DLD1 (cell line): ENCODE data around the gene WHRN.

ENCODE experiments used
- in situ Hi-C: cut with HindIII; loops from 2 replicates; pipeline ENCODE4 v1.10.0; 2017; ENCODE audit warnings: low sequenced_read_pairs

WHRN gene

DNA sequence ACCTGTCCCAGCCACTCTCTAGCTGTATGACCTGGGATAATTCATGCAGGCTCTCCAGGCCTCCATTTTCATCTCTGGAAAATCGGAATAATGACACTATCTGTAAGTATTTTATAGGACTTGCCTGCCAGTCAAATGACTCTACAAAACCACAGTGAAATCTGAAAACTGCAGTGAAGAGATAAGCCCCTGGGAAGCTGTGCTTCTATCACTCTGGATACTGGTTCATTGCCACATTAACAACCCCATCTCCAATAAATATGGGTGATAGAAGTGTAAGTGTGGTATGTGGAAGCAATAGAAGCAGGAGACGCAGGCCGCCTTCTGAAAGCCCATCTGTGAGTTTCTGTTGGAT, 31.8 kb downstream of the WHRN start:
- in situ Hi-C loops = no loop called here

DNA sequence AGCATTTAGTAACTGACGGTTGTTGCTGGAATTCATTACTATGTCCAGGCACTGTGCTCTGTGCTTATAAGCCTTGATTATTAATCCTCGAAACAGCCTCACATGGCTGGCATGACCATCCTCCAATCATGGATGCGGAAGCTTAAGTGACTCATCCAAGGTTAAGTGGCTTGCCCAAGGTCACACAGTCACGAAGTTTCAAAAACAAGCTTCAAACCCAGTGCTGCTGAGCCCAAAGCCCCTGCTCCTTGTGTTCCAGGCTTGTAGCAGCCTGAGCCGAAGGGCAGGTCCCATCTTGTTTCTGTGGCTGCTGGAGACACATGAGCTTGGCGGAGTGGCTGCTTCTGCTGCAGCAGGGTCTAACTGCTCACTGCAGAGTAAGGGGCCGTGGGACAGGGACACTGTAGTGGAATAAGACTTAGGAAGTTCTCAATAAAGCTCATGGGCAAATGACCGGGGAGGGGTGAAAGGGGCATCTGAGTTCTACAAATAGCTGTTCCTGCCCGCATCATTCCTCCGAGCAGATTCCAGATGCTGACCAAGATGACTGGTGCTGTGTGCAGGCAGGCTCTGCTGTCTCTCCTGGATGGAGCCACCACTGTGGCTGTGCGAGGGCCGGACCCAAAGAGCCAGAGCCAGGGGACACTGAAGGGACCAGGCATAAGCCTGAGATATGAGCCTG, 32.4 kb downstream of the WHRN start:
- in situ Hi-C loops = no loop called here

DNA sequence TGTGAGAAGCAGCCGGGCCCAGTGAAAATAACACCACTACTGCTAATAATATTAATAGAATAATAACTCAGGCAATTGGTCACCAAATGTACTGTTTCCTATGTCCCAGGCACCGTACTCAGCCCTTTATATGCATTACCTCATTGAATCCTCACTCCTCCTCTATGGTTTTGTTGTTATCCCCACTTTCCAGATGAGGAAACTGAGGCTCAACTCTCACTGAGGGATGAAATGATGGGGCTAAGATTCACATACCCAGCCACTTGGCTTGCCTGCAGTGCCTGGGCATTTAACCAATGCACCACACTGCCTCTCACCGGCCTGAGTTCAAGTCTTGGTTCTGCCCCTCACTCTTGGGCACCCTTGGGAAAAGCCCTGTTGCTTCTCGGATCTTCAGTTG, 34.1 kb downstream of the WHRN start:
- in situ Hi-C loops = no loop called here

DNA sequence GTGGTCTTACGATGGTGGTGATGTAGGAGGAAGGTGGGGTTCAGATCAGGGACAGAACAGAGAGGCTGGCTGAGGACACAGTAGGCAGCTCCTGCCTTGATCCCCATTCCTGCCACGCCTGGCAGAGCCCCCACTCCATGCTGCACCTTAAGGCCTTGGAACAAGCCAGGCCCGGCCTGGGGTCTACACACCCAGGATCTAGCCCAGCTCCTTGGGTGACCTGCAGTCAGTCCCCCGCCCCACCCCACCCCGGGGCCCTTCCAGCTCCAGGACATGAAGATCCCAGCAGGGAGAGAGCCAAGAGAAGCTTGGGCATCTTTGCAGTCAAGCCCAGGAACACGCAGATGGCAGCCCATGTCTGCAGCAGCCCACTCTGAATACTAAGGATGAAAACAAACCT, 34.7 kb downstream of the WHRN start:
- in situ Hi-C loops = no loop called here

DNA sequence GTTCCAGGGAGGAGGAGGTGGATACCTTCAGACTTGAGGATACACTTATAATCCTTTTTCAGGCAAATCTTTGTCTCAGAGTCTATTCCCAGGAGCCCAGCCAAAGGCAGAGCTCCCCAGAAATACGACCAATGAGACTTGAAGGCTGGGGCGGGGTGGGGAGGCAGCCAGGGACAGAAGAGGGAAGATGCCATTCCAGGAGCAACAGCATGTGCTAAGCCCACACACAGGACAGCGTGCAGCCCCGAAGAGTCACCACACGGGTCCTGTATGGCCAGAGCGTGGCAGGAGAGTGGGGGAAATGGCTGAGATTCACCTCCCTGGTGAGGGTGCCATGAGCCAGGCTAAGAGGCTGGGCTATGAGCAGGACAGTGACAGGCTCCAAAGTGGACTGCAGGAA, 35.2 kb downstream of the WHRN start:
- in situ Hi-C loops = no loop called here

DNA sequence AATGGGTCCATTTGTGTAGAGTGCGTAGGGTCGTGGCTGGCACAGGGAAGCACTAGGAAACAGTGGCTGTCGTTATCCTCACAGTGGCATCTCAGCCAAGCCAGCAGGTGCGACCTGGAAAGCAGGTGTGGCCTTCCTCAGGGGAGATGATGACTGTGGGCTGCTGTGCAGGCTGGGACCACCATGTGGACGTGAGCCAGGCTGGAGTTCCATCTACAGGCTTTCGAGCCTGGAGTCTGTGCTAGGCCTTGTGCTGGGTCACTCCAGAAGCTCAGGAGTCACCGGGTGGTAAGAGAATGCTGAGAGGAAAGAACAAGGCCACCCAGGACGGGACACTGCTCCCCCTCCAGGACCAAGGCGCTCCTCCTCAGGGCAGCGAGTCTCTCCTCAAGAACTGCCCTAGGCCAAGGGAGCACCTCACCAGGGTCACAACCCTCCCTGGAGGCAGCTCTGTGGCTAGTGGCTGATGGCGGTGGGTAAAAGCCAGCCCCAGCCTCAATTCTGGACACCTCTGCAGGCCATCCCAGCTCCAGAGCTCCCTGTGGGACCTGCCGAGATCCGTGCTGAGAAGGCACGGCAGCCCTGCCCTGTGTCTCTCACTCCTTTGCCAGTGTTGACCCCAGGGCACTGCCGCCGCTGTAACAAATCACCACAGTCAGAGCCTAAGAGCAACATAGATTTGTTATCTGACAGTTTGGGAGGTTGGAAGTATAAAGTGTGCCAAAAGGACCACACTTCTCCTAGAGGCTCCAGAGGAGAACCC, 36.0 kb downstream of the WHRN start:
- in situ Hi-C loops = no loop called here

DNA sequence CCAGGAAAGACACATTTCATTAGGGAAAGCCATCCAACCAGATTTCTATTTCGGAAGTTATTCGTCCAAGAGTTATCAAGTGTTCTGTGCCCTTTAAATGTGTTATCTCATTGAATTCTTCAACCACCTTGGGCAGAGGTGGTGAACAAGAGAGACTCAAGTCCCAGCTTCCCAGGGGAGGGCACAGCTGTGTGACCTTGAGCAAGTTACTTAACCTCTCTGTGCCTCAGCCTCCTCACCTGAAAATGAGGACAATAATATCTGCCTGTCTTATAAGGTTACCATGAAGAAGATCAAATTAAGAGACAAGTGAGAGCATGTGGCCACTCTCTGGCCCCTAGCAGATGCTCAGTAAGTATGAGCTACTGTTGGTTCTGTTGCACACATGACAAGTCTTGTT, 37.4 kb downstream of the WHRN start:
- in situ Hi-C loops = no loop called here

DNA sequence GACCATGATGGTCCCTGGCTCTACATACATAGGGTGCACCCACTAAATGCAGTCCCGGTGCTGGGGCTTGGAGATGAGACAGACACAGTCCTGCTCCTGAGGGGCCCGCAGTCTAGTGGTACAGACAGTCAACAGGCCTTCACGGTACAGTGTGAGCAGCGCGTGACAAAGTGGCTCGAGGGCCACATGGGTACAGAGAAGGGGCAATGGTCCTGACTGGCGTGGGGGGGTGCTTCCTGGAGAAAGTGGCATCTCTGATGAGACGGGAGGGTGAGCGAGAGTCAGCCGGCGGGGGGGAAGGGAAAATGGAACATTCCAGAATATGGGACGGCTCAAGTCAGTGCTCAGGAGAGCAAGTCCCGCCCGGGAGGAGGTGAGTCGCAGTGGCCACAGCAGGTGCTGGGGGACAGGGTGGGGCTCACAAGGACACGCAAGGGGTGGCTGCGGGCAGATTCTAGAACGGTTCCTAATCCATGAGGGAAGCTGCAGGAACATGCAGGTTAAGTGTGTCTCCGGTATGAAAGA, 38.0 kb downstream of the WHRN start:
- in situ Hi-C loops = no loop called here

DNA sequence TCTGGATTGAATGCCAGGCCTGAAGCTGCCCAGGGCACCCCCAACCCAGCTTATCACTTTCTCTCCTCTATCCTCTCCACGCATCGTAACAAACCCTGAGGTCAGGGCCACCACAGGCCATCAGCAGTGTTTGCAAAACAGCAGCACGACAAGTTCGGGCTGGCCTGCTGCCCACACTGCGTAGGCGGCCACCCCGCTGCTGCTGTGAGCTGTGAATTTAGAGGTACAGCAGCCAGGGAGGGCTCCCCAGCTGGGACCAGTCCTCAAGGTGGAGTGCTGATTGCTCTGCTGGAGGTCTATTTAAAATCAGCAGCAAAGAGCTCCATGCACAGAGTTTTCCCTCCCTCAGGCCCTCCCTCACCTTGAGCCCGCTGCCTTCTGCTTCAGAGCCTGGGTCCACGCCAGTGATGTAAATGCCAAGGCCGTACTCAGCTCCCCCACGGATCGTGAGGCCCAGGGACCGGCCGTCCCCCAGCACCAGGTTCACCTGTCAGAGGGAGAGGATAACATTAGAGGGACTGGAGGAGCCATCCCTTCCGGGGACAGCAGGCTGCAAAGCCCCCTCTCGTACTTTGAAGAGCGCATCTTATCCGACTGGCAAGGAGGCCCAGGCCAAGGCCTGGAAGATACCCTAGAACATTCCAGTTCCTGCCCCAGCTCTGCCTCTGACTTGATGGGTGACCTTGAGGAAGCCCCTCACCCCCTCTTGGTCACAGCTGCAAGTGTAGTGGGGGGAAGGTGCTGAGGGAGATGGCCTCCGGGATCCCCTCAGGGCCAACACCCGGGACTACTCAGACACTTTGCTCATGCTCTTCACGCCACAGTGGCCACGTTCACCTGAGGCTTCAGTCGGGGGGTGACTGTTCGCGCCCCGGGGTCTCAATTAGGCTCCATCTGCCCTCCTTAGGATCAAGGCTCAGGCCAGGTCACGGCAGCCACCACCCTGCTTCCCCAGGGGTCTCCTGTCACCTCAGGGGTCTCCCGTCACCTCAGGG, 39.1 kb downstream of the WHRN start:
- in situ Hi-C loops = no loop called here

DNA sequence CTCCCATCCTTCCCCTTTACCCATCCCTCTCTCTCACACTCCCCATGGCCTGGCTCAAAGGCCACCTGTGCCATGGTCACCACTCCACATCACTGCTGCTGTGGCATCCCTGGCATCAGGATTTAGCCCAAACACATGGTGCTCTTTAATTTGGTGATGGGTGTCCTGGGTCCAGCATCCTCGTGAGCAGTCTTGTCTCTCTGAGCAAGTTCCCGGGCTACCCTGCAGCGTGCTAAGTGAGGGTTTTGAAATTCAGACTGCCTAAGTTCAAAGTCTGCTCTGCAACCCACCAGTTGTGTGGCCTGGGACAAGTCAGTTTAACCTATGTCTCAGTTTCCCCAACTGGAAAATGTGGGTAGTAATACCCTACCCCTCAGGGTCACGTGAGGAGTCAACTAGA, 39.9 kb downstream of the WHRN start:
- in situ Hi-C loops = no loop called here

DNA sequence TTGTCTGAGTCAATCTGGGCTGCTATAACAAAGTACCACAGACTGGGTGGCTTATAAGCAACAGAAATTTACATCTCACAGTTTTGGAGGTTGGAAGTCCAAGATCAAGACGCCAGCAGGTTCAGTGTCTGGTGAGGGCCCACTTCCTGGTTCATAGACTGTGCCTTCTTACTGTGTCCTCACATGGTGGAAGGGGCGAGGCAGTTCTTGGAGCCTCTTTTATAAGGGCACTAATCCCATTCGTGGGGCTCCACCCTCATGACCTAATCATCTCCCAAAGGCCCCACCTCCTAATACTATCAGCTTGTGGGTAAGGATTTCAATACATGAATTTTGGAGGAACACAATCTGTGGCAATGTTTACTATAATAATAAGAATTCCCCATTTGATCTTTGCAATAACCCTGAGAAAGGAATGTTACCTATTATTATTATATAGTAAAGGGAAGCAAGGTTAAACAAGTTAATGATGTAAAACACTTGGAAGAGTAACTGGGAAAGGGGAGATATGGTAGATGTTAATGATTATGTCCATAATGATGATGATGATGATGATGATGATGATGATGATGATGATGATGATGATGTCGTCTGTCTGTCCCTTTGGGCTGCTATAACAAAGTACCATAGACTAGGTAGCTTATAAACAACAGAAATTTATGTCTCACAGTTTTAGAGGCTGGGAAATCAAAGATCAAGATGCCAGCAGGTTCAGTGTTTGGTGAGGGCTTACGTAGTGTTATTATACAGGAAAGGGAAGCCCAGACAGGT, 40.8 kb downstream of the WHRN start:
- in situ Hi-C loops = no loop called here

DNA sequence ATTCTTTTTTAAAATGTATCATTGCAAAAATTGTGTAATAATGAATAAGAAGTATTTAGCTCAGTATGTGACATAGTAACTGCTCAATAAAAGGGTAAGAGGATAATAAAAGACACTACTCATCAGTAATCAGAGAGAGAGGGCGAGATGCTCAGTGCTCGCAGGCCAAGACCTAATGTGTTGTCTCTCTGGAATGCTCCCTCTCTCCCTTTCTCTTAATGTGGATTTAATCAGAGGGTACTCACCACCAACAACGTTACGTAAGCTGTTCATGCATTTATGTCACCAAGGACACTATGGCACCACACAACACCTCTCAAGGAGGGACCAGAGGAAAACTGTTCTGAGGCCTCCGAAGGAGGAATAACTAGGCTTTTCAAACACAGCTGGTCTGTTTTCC, 42.5 kb downstream of the WHRN start:
- in situ Hi-C loops = no loop called here

DNA sequence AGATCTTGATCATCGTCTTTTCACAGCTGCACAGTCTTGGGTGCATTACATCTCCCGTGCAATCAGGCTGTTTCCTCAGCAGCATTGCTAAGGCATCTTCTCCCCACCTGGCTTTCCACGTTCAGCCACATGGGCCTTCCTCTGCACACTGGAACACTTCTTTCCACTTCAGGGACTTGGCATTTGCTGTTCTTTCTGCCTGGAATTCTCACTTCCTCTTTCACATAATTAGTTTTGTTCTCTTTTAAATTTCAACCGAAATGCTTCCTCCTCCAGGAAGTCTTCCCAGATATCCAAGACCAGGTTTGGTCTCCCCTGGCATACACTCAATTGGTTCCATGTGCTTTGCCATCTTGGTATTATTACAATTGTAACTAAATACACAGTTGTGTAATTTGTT, 43.8 kb downstream of the WHRN start:
- in situ Hi-C loops = no loop called here

DNA sequence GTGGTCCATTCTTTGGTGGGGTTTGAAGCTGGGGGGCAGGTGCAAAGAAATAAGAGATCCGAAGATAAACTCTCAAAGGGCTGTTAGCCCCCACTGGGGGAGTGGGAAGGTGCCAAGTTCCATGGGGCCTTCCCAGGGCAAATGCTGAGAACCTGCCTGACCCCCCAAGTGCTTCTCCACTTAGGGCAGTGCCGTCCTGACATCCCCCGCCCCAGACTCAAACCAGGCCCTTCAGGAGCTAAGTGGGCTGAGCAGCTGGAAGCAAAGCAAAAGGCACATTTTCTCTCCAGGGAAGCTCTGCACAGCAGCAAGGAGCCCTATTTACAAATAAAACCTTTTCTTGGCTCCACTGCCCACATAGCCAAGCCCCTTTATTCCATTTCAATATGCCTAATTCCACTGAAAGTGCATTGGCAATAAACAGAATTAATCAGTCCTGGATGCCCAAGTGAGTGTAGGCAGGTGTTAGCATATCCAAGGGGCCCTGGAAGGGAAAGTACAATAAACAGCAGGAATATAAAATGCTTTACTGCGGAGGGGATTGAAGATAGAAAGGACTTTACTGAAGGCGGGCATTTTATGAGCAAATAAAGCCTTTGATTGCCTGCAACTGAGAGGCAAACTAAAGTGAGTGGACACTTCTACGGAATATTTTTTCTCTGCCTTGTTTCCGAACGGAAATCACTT, 44.6 kb downstream of the WHRN start:
- in situ Hi-C loops = no loop called here

DNA sequence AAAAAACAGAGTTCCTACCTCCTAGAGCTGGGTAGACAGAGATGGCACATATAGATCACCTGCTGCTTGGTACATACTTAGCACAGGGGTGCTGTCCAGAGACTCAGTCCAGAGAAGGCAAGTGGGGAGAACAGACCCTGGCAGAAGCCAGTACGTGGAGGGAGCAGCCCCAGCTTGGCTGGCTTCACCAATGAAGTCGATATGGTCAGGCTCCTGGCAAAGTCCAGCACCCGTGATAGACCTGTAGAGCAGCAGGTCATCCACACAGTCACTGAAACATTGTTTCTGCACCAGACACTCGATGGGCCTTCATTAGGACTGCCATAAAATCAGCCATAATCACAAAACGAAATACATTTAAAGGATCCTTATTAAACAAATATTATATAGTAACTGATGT, 45.8 kb downstream of the WHRN start:
- in situ Hi-C loops = no loop called here

DNA sequence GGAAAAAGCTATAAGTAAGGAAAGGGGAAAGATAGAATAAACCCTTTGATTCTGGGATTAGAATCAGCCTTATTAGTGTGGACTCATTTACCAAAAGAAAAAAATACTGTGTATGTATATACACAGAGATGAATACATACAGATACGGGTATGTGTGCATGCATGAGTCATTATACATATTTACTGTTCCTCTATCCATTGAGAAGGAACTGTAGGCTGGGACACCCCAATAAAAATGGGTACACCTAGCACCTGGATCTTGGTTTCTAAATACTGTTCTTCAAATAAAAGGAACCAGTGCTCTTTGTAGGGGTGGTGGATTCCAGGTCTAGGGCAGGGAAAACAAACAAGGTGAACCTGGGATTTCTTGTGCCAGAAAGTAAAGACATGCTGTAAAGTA, 48.3 kb downstream of the WHRN start:
- in situ Hi-C loops = no loop called here

DNA sequence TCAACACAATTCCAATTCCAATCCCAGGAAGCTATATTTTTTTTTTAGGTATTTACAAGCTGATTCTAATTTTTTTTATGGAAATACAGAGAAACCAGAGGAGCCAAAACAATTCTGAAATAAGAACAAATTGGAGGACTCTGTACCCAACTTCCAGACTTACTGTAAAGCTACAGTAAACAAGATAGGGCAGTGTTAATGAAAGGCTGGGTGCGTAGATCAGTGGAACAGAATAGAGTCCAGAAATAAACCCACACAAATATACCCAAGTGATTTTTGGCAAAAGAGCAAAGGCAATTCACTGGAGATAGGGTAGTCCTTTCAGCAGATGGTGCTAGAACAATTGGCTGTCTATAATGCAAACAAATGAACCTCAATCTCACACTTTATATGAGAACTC, 50.6 kb downstream of the WHRN start:
- in situ Hi-C loops = no loop called here

DNA sequence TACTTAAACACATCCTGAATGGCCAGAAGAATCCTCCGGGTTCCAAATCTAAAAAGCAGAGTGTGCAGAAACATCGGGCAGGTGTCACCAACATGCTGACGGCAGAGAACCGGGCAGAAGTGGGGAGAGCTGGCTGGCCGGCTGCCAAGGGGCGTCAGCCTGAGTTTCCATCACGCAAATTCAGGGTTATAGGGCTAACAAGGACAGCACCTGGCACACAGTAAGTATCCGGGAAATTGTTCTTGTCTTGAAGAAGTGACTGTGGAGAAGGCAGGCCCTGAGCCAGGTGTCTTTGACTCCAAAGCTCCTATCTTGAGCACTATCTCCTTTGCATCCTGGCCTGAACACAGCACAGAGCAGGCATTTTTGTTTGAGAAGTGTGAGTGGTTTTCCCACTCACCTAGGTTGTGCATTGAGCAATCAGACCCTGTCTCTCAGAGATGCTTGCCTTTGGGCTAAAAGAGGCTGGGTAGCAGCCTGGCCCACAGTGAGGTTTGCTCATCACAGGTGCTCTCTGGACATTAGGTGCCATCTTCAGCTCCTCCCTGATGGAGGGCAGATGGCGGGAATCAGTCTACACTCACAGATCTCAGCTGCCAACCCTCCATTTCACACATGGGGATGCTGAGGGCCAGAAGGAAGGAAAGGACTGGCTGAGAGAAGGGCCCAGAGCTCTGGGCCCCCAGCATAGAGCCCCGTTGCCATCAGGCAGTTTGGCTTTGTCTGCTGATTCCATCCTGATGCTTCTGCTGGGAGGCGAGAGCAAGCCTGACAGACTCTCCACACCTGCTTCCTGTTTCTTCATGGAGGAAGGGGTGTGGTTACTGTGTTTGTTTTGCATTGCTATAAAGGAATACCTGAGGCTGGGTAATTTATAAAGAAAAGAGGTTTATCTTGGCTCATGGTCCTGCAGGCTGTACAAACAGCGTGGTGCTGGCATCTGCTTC, 52.8 kb downstream of the WHRN start:
- in situ Hi-C loops = no loop called here

DNA sequence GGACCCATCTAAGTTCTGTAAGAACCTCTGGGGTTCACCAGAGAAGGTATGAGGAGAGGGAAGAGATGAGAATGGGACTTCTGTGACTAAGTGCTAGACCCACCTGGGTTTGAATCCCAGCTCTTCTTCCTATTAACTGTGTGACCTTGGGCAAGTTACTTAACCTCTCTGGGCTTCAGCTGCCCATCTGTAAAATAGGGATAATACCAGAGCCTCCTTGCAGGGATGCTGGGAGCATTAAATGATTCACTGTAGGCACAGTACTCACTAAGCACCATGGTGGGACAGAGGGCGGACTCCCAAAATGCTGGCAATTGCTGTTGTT, 53.6 kb downstream of the WHRN start:
- in situ Hi-C loops = no loop called here
